Uterus (tissue), 2 donors: Measurements from ENCODE around the gene PLD1.

ENCODE experiments used
- POLR2A ChIP-seq, 2 donors: fragments of 450-650 bp; IDR thresholded peaks; one replicate each; pipeline ENCODE4 v1.6.1; 2016; ENCODE audit warnings: antibody characterized with exemption in 2 of 2, mild to moderate bottlenecking in 1 of 2, moderate library complexity in 1 of 2
- TF ChIP-seq, protein P1 (sequence below), 4 experiments: fragments of 200-600 bp in 2 of 4; fragments of 450-650 bp in 2 of 4; sonication (generic) in 2 of 4; IDR thresholded peaks; one replicate each; pipeline ENCODE4 v1.5.1; 2016 to 2019; ENCODE audit warnings: antibody characterized with exemption in 4 of 4, mild to moderate bottlenecking in 2 of 4, moderate library complexity in 1 of 4

DNA sequence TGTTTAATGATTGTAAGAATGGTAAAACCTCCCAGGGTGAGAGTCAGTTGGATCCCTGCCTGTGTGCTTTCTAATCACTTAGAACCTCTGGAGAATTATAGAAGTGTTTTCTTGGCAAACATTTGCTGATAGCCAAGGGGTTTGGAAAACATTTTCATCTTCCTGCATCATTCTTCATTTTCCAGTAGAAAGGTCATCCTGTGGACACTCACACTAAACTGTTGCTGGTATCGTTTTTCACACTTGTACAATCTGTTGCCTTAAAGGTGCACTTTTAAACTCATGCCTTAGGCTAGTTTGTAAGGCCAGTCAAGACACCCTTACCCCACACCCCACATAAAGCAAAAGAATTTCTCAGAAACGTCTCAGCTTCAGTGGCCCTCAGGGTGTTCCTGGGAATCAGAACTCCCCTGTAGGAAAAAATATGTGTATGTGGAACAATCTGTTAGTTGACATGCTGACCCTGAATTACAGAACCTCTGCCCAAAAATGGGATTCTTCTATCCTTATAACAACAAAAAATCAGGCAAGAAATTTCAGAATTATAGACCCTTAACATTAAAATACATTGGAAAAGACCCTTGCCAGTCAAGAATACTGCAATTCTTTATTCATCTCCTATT, 5.8 kb upstream of the PLD1 start:
- TF ChIP-seq, protein P1, sequence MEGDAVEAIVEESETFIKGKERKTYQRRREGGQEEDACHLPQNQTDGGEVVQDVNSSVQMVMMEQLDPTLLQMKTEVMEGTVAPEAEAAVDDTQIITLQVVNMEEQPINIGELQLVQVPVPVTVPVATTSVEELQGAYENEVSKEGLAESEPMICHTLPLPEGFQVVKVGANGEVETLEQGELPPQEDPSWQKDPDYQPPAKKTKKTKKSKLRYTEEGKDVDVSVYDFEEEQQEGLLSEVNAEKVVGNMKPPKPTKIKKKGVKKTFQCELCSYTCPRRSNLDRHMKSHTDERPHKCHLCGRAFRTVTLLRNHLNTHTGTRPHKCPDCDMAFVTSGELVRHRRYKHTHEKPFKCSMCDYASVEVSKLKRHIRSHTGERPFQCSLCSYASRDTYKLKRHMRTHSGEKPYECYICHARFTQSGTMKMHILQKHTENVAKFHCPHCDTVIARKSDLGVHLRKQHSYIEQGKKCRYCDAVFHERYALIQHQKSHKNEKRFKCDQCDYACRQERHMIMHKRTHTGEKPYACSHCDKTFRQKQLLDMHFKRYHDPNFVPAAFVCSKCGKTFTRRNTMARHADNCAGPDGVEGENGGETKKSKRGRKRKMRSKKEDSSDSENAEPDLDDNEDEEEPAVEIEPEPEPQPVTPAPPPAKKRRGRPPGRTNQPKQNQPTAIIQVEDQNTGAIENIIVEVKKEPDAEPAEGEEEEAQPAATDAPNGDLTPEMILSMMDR (IDR thresholded peaks at IDR 0.05) = no peak
- no peak for TF ChIP-seq POLR2A (IDR thresholded peaks at IDR 0.05)
